DND-41 (cell line): ENCODE results near the gene TRAF2.

Experiments
- EZH2 ChIP-seq: IDR thresholded peaks from 3 replicates; pipeline ENCODE4 v1.6.1; 2012; ENCODE audit warnings: borderline replicate concordance, low read depth, mild to moderate bottlenecking, moderate library complexity, low read length, inconsistent platforms; ENCODE audit not compliant: severe bottlenecking
- TF ChIP-seq, protein P1 (sequence below): IDR thresholded peaks from 2 replicates; pipeline ENCODE4 v1.5.1; 2012; ENCODE audit warnings: borderline replicate concordance, low read length, moderate library complexity, mild to moderate bottlenecking; ENCODE audit not compliant: poor library complexity, severe bottlenecking; ENCODE audit errors: extremely low read depth

DNA sequence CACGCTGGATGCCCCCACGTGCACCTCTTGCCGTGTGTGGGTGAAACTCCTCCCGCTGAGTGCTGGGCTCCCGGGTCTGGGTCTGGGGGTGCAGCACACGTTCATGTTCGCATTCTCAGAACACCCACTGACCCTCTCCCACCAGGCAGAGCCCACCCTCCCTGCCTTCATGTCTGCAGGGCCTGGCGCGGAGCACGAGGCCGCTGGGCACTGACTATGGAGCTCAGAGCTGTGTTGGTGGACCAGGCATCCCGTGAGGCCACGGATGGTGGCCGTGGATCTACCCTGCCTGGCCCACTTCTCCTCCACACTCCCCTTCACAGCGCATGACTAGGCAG lies 74.6 kb downstream of the TRAF2 start:
- TF ChIP-seq, protein P1, sequence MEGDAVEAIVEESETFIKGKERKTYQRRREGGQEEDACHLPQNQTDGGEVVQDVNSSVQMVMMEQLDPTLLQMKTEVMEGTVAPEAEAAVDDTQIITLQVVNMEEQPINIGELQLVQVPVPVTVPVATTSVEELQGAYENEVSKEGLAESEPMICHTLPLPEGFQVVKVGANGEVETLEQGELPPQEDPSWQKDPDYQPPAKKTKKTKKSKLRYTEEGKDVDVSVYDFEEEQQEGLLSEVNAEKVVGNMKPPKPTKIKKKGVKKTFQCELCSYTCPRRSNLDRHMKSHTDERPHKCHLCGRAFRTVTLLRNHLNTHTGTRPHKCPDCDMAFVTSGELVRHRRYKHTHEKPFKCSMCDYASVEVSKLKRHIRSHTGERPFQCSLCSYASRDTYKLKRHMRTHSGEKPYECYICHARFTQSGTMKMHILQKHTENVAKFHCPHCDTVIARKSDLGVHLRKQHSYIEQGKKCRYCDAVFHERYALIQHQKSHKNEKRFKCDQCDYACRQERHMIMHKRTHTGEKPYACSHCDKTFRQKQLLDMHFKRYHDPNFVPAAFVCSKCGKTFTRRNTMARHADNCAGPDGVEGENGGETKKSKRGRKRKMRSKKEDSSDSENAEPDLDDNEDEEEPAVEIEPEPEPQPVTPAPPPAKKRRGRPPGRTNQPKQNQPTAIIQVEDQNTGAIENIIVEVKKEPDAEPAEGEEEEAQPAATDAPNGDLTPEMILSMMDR: no peak
- TF ChIP-seq EZH2: no peak
